Upper lobe of left lung (tissue), 6 donors: ENCODE results near the gene CFAP73. TPM values are rescaled to one million over a fixed set of nuclear protein-coding genes. Genes with fewer than 3 reads are reported as not detected.

Experiments used
- ATAC-seq, 2 donors: fragments of 200-7000 bp; cut with Tn5 transposase; one replicate each; pipeline ENCODE4 v1.9.1; 2022; ENCODE audit warnings: mild to moderate bottlenecking in 2 of 2, moderate library complexity in 2 of 2; ENCODE audit not compliant: low FRiP score in 2 of 2
- DNase-seq, 2 donors: peaks; one replicate each; pipeline ENCODE4 v3.0.0-alpha.2; 2019 to 2020
- H3K27ac ChIP-seq, 4 donors: fragments of 200-600 bp; sonication (generic); one replicate each; pipeline ENCODE4 v1.5.1; 2016 to 2019
- H3K27me3 ChIP-seq, 4 donors: fragments of 200-600 bp; sonication (generic); one replicate each; pipeline ENCODE4 v1.5.1; 2017 to 2019
- H3K36me3 ChIP-seq, 4 donors: fragments of 200-600 bp; sonication (generic); one replicate each; pipeline ENCODE4 v1.5.1; 2016 to 2019
- H3K4me1 ChIP-seq, 4 donors: fragments of 200-600 bp; sonication (generic); one replicate each; pipeline ENCODE4 v1.5.1; 2018 to 2019
- H3K4me3 ChIP-seq, 4 donors: fragments of 200-600 bp; sonication (generic); one replicate each; pipeline ENCODE4 v1.5.1; 2017 to 2019; ENCODE audit warnings: mild to moderate bottlenecking in 2 of 4, moderate library complexity in 1 of 4
- H3K9me3 ChIP-seq, 4 donors: fragments of 200-600 bp; sonication (generic); one replicate each; pipeline ENCODE4 v1.5.1; 2018 to 2019
- EP300 ChIP-seq, 4 donors: sonication (generic); formaldehyde crosslinking; IDR thresholded peaks; one replicate each; pipeline ENCODE4 v1.5.1; 2017; ENCODE audit warnings: antibody characterized with exemption in 4 of 4, control low read depth in 2 of 4
- POLR2A ChIP-seq, 4 donors: fragments of 450-650 bp; IDR thresholded peaks; one replicate each; pipeline ENCODE4 v1.5.1; 2016 to 2017; ENCODE audit warnings: antibody characterized with exemption in 4 of 4, mild to moderate bottlenecking in 2 of 4
- POLR2AphosphoS5 ChIP-seq, 2 donors: sonication (generic); formaldehyde crosslinking; IDR thresholded peaks; one replicate each; pipeline ENCODE4 v1.5.1; 2017; ENCODE audit warnings: antibody characterized with exemption in 2 of 2
- WGBS, 2 donors: methylation state at CpG; one replicate each; pipeline ENCODE4 v1.1.5; 2017 to 2018; 5-methylcytosine and 5-hydroxymethylcytosine counted together
- total RNA-seq, 6 donors: library from RNA; depleted of rRNA in 4 of 6; stranded (reverse); fragments of >200 nt in 4 of 6; gene quantifications; one replicate each; pipeline versions ENCODE4 v1.1.0 to v1.2.1, GENCODE V29; 2016 to 2021
- TF ChIP-seq, protein P1 (sequence below), 6 experiments: fragments of 450-650 bp in 4 of 6; fragments of 200-600 bp in 2 of 6; sonication (generic) in 2 of 6; IDR thresholded peaks; one replicate each; pipeline ENCODE4 v1.5.1; 2016 to 2019; ENCODE audit warnings: antibody characterized with exemption in 6 of 6
- donor health status: DM: no; HTN: no; CAD: no; lungs with moderate emphysema.
- donor health status: DM: no; HTN: yes; CAD: no; lungs with severe emphysema.

CFAP73 gene
- total RNA-seq, 6 donors from 2014 or later = 0.97 to 34.1 (median 15.4) TPM

- DNase-seq = no peak
- ATAC-seq = no peak
- H3K27ac ChIP-seq = no peak overlapping the region
- peaks cover 71 to 99% (median 95%) of the 10 kb centered on the region in 4 donors for H3K36me3 ChIP-seq
- peaks cover 0 to 5% (median 0%) of the 10 kb centered on the region in 4 donors for H3K4me1 ChIP-seq
- TF ChIP-seq POLR2AphosphoS5 (IDR thresholded peaks at IDR 0.05) (no peak), EP300 (IDR thresholded peaks at IDR 0.05) (no peak), POLR2A (IDR thresholded peaks at IDR 0.05) (no peak)
- TF ChIP-seq, protein P1, sequence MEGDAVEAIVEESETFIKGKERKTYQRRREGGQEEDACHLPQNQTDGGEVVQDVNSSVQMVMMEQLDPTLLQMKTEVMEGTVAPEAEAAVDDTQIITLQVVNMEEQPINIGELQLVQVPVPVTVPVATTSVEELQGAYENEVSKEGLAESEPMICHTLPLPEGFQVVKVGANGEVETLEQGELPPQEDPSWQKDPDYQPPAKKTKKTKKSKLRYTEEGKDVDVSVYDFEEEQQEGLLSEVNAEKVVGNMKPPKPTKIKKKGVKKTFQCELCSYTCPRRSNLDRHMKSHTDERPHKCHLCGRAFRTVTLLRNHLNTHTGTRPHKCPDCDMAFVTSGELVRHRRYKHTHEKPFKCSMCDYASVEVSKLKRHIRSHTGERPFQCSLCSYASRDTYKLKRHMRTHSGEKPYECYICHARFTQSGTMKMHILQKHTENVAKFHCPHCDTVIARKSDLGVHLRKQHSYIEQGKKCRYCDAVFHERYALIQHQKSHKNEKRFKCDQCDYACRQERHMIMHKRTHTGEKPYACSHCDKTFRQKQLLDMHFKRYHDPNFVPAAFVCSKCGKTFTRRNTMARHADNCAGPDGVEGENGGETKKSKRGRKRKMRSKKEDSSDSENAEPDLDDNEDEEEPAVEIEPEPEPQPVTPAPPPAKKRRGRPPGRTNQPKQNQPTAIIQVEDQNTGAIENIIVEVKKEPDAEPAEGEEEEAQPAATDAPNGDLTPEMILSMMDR (IDR thresholded peaks at IDR 0.05) = no peak
- no peaks in the 10 kb centered on the region for H3K9me3 ChIP-seq
- H3K27me3 ChIP-seq = no peaks in the 10 kb centered on the region
- WGBS, 2 donors = 94 to 95% methylated on average over 7 of the region's 7 CpGs
- H3K4me3 ChIP-seq = no peak overlapping the region
These were observed 23.7 kb downstream of the CFAP73 start for GRCh38 chr12:113173081-113173698.

DNA sequence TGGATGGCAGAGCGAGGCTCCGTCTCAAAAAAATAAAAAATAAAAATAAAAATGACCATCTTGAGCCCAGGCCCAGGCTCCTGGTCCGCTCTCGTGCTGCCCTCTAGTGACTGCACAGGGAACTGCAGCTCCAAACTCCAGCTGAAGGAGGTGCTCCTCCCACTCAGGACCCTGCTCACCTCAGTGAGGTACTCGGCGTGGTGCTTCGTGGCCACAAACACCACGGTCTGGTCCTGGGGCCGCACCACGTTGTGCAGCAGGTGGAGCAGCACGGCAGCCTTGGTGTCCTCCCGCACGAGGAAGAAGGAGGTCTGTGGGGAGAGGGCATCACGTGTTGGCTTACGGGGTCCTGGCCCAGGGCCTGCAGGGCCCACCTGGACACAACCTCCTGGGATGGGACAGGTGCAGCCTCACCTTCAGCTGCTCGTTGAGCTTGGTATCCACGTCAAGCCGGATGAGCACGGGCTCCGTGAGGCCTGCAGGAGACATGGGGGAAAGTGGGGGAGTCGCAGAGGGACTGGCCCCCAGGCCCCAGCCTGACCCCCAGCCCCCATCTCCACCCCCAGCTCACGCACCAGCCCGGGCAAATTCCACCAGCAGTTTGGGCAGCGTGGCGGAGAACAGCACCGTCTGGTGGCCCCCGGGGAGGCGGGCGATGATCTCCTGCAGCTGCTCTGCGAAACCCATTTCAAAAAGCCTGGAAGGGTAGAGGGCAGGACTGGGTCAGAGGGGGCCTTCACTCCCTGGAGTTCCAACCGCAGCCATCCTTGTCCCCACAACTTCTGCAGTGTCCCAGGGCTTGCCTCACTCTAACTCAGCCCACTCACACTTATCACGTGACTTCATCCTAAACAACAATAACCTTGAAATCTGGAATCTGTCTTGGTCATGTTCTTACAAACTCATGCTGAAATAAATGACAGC lies 25.2 kb downstream of the CFAP73 start:
- H3K27me3 ChIP-seq = no peaks in the 10 kb centered on the region
- no peak for TF ChIP-seq EP300 (IDR thresholded peaks at IDR 0.05)
- TF ChIP-seq, protein P1 (IDR thresholded peaks at IDR 0.05) = peak; percentile 90 to 99 (median 92)
- H3K27ac ChIP-seq = no peak overlapping the region
- peak; percentile 86 to 89 for ATAC-seq
- H3K4me3 ChIP-seq = no peak overlapping the region
- DNase-seq = peak; percentile 55 to 67
- peaks cover 0 to 5% (median 0%) of the 10 kb centered on the region in 4 donors for H3K4me1 ChIP-seq
- peaks cover 65 to 99% (median 95%) of the 10 kb centered on the region in 4 donors for H3K36me3 ChIP-seq
- H3K9me3 ChIP-seq = no peaks in the 10 kb centered on the region
- 30 to 56% methylated on average over 9 to 28 of the region's 32 CpGs for WGBS, 2 donors

DNA sequence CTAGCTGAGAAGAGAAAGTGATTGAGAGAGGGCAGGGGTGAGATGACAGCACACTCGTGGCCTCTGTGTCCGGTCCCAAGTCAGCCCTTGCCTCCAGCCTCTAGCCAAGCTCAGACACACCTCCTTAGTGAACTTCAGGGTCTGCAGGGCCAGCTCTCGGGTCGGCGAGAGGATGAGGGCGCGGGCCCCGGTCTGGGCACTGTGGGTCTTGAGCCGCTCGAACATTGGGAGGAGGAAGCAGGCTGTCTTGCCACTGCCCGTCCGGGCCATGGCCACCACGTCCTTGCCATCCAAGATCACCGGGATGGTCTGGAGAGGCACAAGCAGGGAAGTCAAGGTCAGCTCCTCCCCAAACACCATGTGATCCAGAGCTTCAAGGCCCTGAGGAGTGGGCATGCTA lies 29.5 kb downstream of the CFAP73 start:
- no peaks in the 10 kb centered on the region for H3K27me3 ChIP-seq
- peaks cover 36 to 69% (median 62%) of the 10 kb centered on the region in 4 donors for H3K36me3 ChIP-seq
- DNase-seq (peak in 1 of 2 donors; percentile 76), ATAC-seq (no peak)
- H3K4me1 ChIP-seq = peaks cover 5 to 16% (median 9%) of the 10 kb centered on the region in 4 donors
- TF ChIP-seq EP300 (IDR thresholded peaks at IDR 0.05) = no peak
- TF ChIP-seq POLR2A (IDR thresholded peaks at IDR 0.05) = no peak
- no peak for TF ChIP-seq POLR2AphosphoS5 (IDR thresholded peaks at IDR 0.05)
- TF ChIP-seq, protein P1 (IDR thresholded peaks at IDR 0.05) = no peak
- H3K9me3 ChIP-seq = no peaks in the 10 kb centered on the region
- no peak overlapping the region for H3K4me3 ChIP-seq
- no peak overlapping the region for H3K27ac ChIP-seq
- WGBS, 2 donors = 98 to 99% methylated on average over 6 to 9 of the region's 14 CpGs

GRCh38 chr12:113180333-113180732 lies 30.8 kb downstream of the CFAP73 start:
- 76 to 89% methylated on average over 3 to 4 of the region's 4 CpGs for whole genome bisulfite sequencing, 2 donors
- no peak for TF ChIP-seq POLR2AphosphoS5 (IDR thresholded peaks at IDR 0.05)
- TF ChIP-seq EP300 (IDR thresholded peaks at IDR 0.05) = no peak
- TF ChIP-seq POLR2A (IDR thresholded peaks at IDR 0.05) = no peak
- TF ChIP-seq, protein P1 (IDR thresholded peaks at IDR 0.05) = no peak
- H3K36me3 ChIP-seq = peaks cover 36 to 57% (median 50%) of the 10 kb centered on the region in 4 donors
- no peaks in the 10 kb centered on the region for H3K27me3 ChIP-seq
- no peak for DNase-seq
- no peak overlapping the region for H3K4me3 ChIP-seq
- ATAC-seq = no peak
- no peaks in the 10 kb centered on the region for H3K9me3 ChIP-seq
- H3K4me1 ChIP-seq = peaks cover 8 to 18% (median 13%) of the 10 kb centered on the region in 4 donors
- no peak overlapping the region for H3K27ac ChIP-seq
